NCI-H2196 (cell line): ENCODE measurements around the gene SEMA3A.

Source experiments
- DNase-seq: peaks from one replicate; lab custom pipeline; 2025; ENCODE audit not compliant: unreplicated experiment; lab: John Stamatoyannopoulos, UW

The SEMA3A gene

GRCh38 chr7:84022684-84023308 lies 171.8 kb downstream of the SEMA3A start:
- DNase-seq = peak; percentile 37

- DNase-seq = no peak
Observed at GRCh38 chr7:84022009-84022408, 172.6 kb downstream of the SEMA3A start.

GRCh38 chr7:84021292-84021908 lies 173.2 kb downstream of the SEMA3A start:
- no peak for DNase-seq

- DNase-seq = no peak
Observed at GRCh38 chr7:84017651-84018050, 176.9 kb downstream of the SEMA3A start.

GRCh38 chr7:84013616-84014240 lies 180.9 kb downstream of the SEMA3A start:
- DNase-seq = no peak

GRCh38 chr7:84009782-84010181 lies 184.8 kb downstream of the SEMA3A start:
- no peak for DNase-seq

- DNase-seq = no peak
Observed at GRCh38 chr7:84009051-84009450, 185.5 kb downstream of the SEMA3A start.

- DNase-seq = no peak
Observed at GRCh38 chr7:84003191-84003590, 191.4 kb downstream of the SEMA3A start.

- no peak for DNase-seq
Observed at GRCh38 chr7:84002348-84002747, 192.2 kb downstream of the SEMA3A start.

- no peak for DNase-seq
Observed at GRCh38 chr7:83996879-83997278, 197.7 kb downstream of the SEMA3A start.

GRCh38 chr7:83987764-83988163 lies 206.8 kb downstream of the SEMA3A start:
- DNase-seq = no peak

- no peak for DNase-seq
Observed at GRCh38 chr7:83985821-83986220, 208.8 kb downstream of the SEMA3A start.

GRCh38 chr7:83984591-83984990 lies 210.0 kb downstream of the SEMA3A start:
- no peak for DNase-seq

GRCh38 chr7:83984076-83984475 lies 210.5 kb downstream of the SEMA3A start:
- no peak for DNase-seq

GRCh38 chr7:83983606-83984005 lies 211.0 kb downstream of the SEMA3A start:
- no peak for DNase-seq

- peak; percentile 34 for DNase-seq
Observed at GRCh38 chr7:83976302-83976701, 218.3 kb downstream of the SEMA3A start.

GRCh38 chr7:83970081-83970480 lies 224.5 kb downstream of the SEMA3A start:
- no peak for DNase-seq

- DNase-seq = no peak
Observed at GRCh38 chr7:83964318-83964717, 230.3 kb downstream of the SEMA3A start.

GRCh38 chr7:83957333-83957732 lies 237.3 kb downstream of the SEMA3A start:
- DNase-seq = no peak

GRCh38 chr7:83956104-83956503 lies 238.5 kb downstream of the SEMA3A start:
- no peak for DNase-seq

- no peak for DNase-seq
Observed at GRCh38 chr7:83952236-83952635, 242.4 kb downstream of the SEMA3A start.

GRCh38 chr7:83947260-83947659 lies 247.3 kb downstream of the SEMA3A start:
- DNase-seq = no peak

GRCh38 chr7:83946801-83947200 lies 247.8 kb downstream of the SEMA3A start:
- no peak for DNase-seq
